ENCODE measurements around the gene PROS1. TPM values are rescaled to one million over a fixed set of nuclear protein-coding genes. Genes with fewer than 3 reads are reported as not detected.
"Not testable (repeated sequence)": the region's sequence is repeated elsewhere in the genome, so short reads cannot be mapped to it uniquely, and the experiment has no call there.

PROS1 gene
- total RNA-seq, 2 experiments from 2014 or later: not detected

DNA sequence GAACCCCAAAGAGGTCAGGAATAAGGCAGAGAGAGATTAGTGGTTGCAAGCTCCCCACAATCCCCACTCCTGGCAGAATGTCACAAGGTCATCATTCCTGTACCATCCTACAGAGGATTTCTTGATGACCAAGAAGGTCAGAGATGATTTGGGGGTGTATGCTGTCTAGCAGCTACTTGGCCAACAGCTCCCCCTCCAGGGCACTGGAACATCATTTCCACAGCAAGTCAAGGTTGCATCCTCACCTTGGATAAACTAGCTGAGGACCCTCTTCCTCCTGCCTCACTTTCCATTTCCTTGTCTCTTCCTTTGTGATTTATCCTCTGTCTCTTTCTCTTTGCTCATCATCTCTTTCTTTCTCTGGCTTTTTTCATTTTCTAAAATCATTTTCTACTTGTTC lies 106.3 kb downstream of the PROS1 start:
- H3K9me3 ChIP-seq (ENCODE audit: control insufficient read depth in 1 of 2, insufficient read depth in 1 of 2, low read length in 2 of 2): no peaks in the 10 kb centered on the region
- Mint-ChIP-seq H3K4me1 (ENCODE audit: low read depth) (no peaks in the 10 kb centered on the region), H3K27ac (no peak overlapping the region), H3K9me3 (peaks cover 3% of the 10 kb centered on the region), H3K4me3 (no peak overlapping the region), H3K36me3 (ENCODE audit: low read depth) (no peaks in the 10 kb centered on the region), H3K27me3 (no peaks in the 10 kb centered on the region)
- intact Hi-C loops (cut with DNase I, micrococcal nuclease): no loop called here
- no peaks in the 10 kb centered on the region for H3K4me1 ChIP-seq (ENCODE audit: insufficient read depth, low read length)
- no peak overlapping the region for H3K27ac ChIP-seq (ENCODE audit: low read depth in 1 of 2, low read length in 2 of 2)
- ChIA-PET POLR2A (no interaction called here), CTCF (no interaction called here)
- H3K4me3 ChIP-seq (ENCODE audit: low read length): no peak overlapping the region
- ATAC-seq (ENCODE audit: poor library complexity): no peak
- DNase-seq: no peak
- no peak for TF ChIP-seq CTCF (IDR thresholded peaks at IDR 0.05)
- no peaks in the 10 kb centered on the region for H3K27me3 ChIP-seq (ENCODE audit: control insufficient read depth in 1 of 2, insufficient read depth in 2 of 2, low read length in 2 of 2)
- H3K36me3 ChIP-seq (ENCODE audit: insufficient read depth, low read length): no peaks in the 10 kb centered on the region

DNA sequence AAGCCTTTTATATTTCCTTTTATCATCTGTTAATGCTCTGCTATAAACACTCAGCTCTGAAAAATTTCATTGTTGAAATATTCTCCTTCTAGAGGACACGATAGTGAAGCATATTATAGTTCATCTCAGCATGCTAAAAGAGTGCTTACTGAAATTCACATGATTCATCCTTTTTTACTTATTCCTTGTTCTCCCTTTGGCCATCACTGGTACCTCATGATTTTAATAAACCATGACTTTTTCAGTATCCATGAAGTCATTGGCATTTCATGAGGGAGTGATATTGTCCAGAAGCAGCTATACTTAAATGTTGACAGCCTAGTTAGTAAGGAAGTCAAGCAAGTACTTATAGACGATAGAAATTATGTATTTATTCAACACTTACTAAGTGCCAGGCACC lies 112.7 kb downstream of the PROS1 start:
- no peak for TF ChIP-seq CTCF (IDR thresholded peaks at IDR 0.05)
- Histone ChIP-seq H3K27me3 (ENCODE audit: control insufficient read depth in 1 of 2, insufficient read depth in 2 of 2, low read length in 2 of 2) (no peaks in the 10 kb centered on the region), H3K36me3 (ENCODE audit: insufficient read depth, low read length) (no peaks in the 10 kb centered on the region), H3K4me1 (ENCODE audit: insufficient read depth, low read length) (no peaks in the 10 kb centered on the region), H3K9me3 (ENCODE audit: control insufficient read depth in 1 of 2, insufficient read depth in 1 of 2, low read length in 2 of 2) (no peaks in the 10 kb centered on the region), H3K27ac (ENCODE audit: low read depth in 1 of 2, low read length in 2 of 2) (no peak overlapping the region), H3K4me3 (ENCODE audit: low read length) (no peak overlapping the region)
- Mint-ChIP-seq H3K27ac (no peak overlapping the region), H3K36me3 (ENCODE audit: low read depth) (no peaks in the 10 kb centered on the region), H3K4me1 (ENCODE audit: low read depth) (no peaks in the 10 kb centered on the region), H3K4me3 (no peak overlapping the region), H3K27me3 (no peaks in the 10 kb centered on the region), H3K9me3 (peaks cover 3% of the 10 kb centered on the region)
- ChIA-PET POLR2A (no interaction called here), CTCF (no interaction called here)
- intact Hi-C loops (cut with DNase I, micrococcal nuclease): no loop called here
- ATAC-seq (ENCODE audit: poor library complexity) (no peak), DNase-seq (no peak)

GRCh38 chr3:93855401-93855800 lies 118.3 kb downstream of the PROS1 start:
- Histone ChIP-seq H3K36me3 (ENCODE audit: insufficient read depth, low read length) (no peaks in the 10 kb centered on the region), H3K27ac (ENCODE audit: low read depth in 1 of 2, low read length in 2 of 2) (no peak overlapping the region), H3K27me3 (ENCODE audit: control insufficient read depth in 1 of 2, insufficient read depth in 2 of 2, low read length in 2 of 2) (no peaks in the 10 kb centered on the region), H3K4me1 (ENCODE audit: insufficient read depth, low read length) (no peaks in the 10 kb centered on the region), H3K4me3 (ENCODE audit: low read length) (no peak overlapping the region), H3K9me3 (ENCODE audit: control insufficient read depth in 1 of 2, insufficient read depth in 1 of 2, low read length in 2 of 2) (peaks cover 0 to 6% of the 10 kb centered on the region in 2 experiments)
- POLR2A ChIA-PET: no interaction called here
- Mint-ChIP-seq H3K9me3 (no peaks in the 10 kb centered on the region), H3K4me3 (no peak overlapping the region), H3K27ac (no peak overlapping the region), H3K4me1 (ENCODE audit: low read depth) (no peaks in the 10 kb centered on the region), H3K36me3 (ENCODE audit: low read depth) (no peaks in the 10 kb centered on the region), H3K27me3 (no peaks in the 10 kb centered on the region)
- intact Hi-C loops (cut with DNase I, micrococcal nuclease): no loop called here
- ATAC-seq (ENCODE audit: poor library complexity) (no peak), DNase-seq (no peak)
- no peak for TF ChIP-seq CTCF (IDR thresholded peaks at IDR 0.05)
- CTCF ChIA-PET: no interaction called here

DNA sequence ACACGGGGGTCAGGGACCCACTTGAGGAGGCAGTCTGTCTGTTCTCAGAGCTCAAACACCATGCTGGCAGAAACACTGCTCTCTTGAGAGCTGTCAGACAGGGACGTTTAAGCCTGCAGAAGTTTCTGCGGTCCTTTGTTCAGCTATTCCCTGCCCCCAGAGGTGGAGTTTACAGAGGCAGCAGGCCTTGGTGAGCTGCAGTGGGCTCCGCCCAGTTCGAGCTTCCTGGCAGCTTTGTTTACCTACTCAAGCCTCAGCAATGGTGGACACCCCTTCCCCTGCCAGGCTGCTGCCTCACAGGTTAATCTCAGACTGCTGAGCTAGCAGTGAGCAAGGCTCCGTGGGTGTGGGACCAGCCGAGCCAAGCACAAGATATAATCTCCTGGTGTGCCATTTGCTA lies 121.5 kb downstream of the PROS1 start:
- H3K4me3 Mint-ChIP-seq; POLR2A ChIA-PET; H3K36me3 ChIP-seq (ENCODE audit: insufficient read depth, low read length); CTCF ChIA-PET; H3K27ac Mint-ChIP-seq; H3K27me3 Mint-ChIP-seq; H3K9me3 ChIP-seq (ENCODE audit: control insufficient read depth in 1 of 2, insufficient read depth in 1 of 2, low read length in 2 of 2); H3K9me3 Mint-ChIP-seq; H3K4me1 Mint-ChIP-seq (ENCODE audit: low read depth); intact Hi-C loops (cut with DNase I, micrococcal nuclease); H3K4me3 ChIP-seq (ENCODE audit: low read length); H3K27ac ChIP-seq (ENCODE audit: low read depth in 1 of 2, low read length in 2 of 2); H3K4me1 ChIP-seq (ENCODE audit: insufficient read depth, low read length); ATAC-seq (ENCODE audit: poor library complexity); H3K36me3 Mint-ChIP-seq (ENCODE audit: low read depth); H3K27me3 ChIP-seq (ENCODE audit: control insufficient read depth in 1 of 2, insufficient read depth in 2 of 2, low read length in 2 of 2); DNase-seq: not testable (repeated sequence)
